GM12864 (cell line): Measurements from ENCODE around the gene DIP2C.

Experiments
- DNase-seq: peaks from one replicate; pipeline ENCODE4 v3.0.0-alpha.2; 2011; ENCODE audit warnings: low read depth
- H3K4me3 ChIP-seq: 2 replicates; pipeline ENCODE4 v1.5.1; 2011; ENCODE audit warnings: mild to moderate bottlenecking, low read depth, low read length, control low read depth
- TF ChIP-seq, protein P1 (sequence below): IDR thresholded peaks from 2 replicates; pipeline ENCODE4 v1.5.1; 2011; ENCODE audit warnings: low read depth, mild to moderate bottlenecking, moderate library complexity, low read length, control low read depth, inconsistent platforms; ENCODE audit errors: missing control alignments

The DIP2C gene

DNA sequence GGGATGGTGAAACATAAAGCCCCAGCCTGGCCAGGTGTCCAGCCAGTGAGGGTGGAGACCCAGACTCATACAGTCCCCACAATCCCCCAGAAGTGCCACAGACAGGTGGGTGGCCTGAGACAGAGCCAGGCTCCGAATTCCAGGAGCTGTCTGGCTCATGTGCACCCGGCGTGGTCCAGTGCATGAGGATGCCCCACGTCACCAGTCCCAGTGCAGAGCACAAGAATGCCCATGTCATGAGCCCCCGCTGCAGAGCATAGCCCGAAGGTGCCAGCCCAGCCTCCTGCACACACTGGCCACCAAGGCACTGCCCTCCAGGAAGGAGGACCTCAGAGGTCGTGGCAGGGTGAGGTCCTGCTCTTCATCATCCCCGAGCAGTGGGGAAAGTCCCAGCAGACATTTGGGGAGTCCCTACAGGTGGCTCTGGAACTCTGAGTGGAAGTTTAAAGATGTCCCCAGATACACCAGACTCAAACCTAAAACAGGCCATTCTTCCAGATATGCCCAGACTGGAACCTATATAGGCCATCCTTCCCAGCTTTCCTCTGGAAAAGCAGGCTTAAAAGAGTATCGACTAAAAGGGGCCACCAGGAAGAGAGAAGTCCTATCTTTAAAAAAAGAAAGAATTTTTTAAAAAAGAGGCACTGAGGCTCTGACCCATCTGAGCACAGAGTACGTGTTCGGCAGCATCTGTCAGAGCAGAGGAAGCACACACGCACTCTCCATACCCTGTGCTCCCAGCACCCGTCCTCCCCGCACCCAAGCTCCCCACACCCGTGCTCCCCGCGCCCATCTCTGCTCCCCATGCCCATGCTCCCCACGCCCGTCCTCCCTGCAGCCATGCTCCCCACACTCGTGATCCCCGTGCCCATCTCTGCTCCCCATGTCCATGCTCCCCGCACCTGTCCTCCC is 11.5 kb downstream of the DIP2C start:
- no peak for DNase-seq
- TF ChIP-seq, protein P1, sequence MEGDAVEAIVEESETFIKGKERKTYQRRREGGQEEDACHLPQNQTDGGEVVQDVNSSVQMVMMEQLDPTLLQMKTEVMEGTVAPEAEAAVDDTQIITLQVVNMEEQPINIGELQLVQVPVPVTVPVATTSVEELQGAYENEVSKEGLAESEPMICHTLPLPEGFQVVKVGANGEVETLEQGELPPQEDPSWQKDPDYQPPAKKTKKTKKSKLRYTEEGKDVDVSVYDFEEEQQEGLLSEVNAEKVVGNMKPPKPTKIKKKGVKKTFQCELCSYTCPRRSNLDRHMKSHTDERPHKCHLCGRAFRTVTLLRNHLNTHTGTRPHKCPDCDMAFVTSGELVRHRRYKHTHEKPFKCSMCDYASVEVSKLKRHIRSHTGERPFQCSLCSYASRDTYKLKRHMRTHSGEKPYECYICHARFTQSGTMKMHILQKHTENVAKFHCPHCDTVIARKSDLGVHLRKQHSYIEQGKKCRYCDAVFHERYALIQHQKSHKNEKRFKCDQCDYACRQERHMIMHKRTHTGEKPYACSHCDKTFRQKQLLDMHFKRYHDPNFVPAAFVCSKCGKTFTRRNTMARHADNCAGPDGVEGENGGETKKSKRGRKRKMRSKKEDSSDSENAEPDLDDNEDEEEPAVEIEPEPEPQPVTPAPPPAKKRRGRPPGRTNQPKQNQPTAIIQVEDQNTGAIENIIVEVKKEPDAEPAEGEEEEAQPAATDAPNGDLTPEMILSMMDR = no peak
- H3K4me3 ChIP-seq = no peak overlapping the region

- DNase-seq = no peak
- TF ChIP-seq, protein P1 = no peak
- H3K4me3 ChIP-seq = no peak overlapping the region
Measured at GRCh38 chr10:677038-677437, 12.4 kb downstream of the DIP2C start.

GRCh38 chr10:676178-676577 is 13.3 kb downstream of the DIP2C start:
- TF ChIP-seq, protein P1 = no peak
- no peak for DNase-seq
- no peak overlapping the region for H3K4me3 ChIP-seq

GRCh38 chr10:675532-675931 is 13.9 kb downstream of the DIP2C start:
- TF ChIP-seq, protein P1 = no peak
- no peak overlapping the region for H3K4me3 ChIP-seq
- DNase-seq = no peak

DNA sequence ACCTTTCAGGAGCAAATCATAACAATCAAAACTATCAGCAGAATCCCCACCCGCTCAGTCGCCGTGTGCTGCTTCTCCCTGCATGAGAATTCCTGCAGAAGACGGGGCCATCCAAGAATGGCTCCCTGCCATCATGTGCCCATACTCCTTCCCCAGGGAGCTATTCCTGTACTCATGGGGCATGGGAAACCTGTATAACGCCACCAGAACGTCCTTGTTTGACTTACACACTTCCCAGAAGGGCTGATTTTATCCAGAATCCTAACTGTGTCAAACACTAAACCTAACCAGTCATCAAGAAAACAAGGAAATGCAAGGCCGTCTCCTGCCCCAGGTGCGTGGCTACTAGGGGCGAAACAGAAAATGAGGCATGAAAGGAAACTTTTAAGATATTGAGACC is 16.0 kb downstream of the DIP2C start:
- TF ChIP-seq, protein P1 = no peak
- no peak overlapping the region for H3K4me3 ChIP-seq

GRCh38 chr10:672992-673391 is 16.5 kb downstream of the DIP2C start:
- DNase-seq = no peak
- TF ChIP-seq, protein P1 = no peak
- H3K4me3 ChIP-seq = no peak overlapping the region

More for the DNA sequence above, 16.0 kb downstream of the DIP2C start:
- DNase-seq = no peak

DNA sequence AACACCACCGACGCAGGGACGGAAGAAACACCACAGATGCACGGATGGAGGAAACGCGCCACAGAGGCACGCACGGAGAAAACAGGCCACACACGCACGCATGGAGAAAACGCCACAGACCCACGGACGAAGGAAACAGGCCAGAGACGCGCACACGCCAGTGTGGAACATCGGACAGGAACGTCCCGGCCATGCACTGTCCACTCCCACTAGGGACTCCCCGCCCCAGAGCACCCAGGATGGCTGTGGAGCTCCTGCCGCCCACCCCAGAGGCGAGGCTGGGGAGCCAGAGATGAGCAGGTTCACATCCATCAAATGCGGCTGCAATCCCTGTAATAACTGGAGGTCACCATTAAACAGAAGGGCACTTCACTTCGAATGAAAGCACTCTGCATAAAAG is 17.3 kb downstream of the DIP2C start:
- no peak overlapping the region for H3K4me3 ChIP-seq
- no peak for DNase-seq
- TF ChIP-seq, protein P1 = no peak
